DOHH2 (cell line): ENCODE data around the gene POM121L2.

Source experiments
- H3F3A ChIP-seq: fragments of 200-600 bp; sonication (generic), shearing (Covaris generic); 2 replicates; pipeline ENCODE4 v1.6.0; 2016; ENCODE audit warnings: antibody characterized with exemption, mild to moderate bottlenecking; ENCODE audit not compliant: control insufficient read depth, insufficient read depth
- H3K27ac ChIP-seq: fragments of 200-600 bp; sonication (generic); 2 replicates; pipeline ENCODE4 v1.5.1; 2014; ENCODE audit warnings: low read depth, mild to moderate bottlenecking, low read length, moderate library complexity
- H3K27me3 ChIP-seq: fragments of 200-600 bp; sonication (generic); 2 replicates; pipeline ENCODE4 v1.6.1; 2014; ENCODE audit warnings: mild to moderate bottlenecking, low read length, mixed read lengths; ENCODE audit not compliant: control insufficient read depth
- H3K36me3 ChIP-seq: fragments of 200-600 bp; sonication (generic); 2 replicates; pipeline ENCODE4 v1.6.1; 2014; ENCODE audit warnings: mild to moderate bottlenecking, low read length, moderate library complexity, mixed read lengths; ENCODE audit not compliant: control insufficient read depth
- H3K4me1 ChIP-seq: fragments of 200-600 bp; sonication (generic); 2 replicates; pipeline ENCODE4 v1.6.1; 2014; ENCODE audit warnings: mild to moderate bottlenecking, low read length, mixed read lengths; ENCODE audit not compliant: control insufficient read depth
- H3K4me2 ChIP-seq: fragments of 200-600 bp; sonication (generic); 2 replicates; pipeline ENCODE4 v1.6.0; 2014; ENCODE audit warnings: mild to moderate bottlenecking, low read length, moderate library complexity
- H3K4me3 ChIP-seq: fragments of 200-600 bp; sonication (generic); 2 replicates; pipeline ENCODE4 v1.5.1; 2014; ENCODE audit warnings: mild to moderate bottlenecking, low read length, mixed read lengths
- H3K79me2 ChIP-seq: fragments of 200-600 bp; sonication (generic); 2 replicates; pipeline ENCODE4 v1.6.1; 2014; ENCODE audit warnings: mild to moderate bottlenecking, low read length, mixed read lengths; ENCODE audit not compliant: control insufficient read depth
- H3K9me2 ChIP-seq: fragments of 200-600 bp; sonication (generic); replicated peaks from 2 replicates; pipeline ENCODE4 v1.6.1; 2014; ENCODE audit warnings: mild to moderate bottlenecking, low read length, mixed read lengths; ENCODE audit not compliant: control insufficient read depth
- H3K9me3 ChIP-seq: fragments of 200-600 bp; sonication (generic); 2 replicates; pipeline ENCODE4 v1.6.1; 2014; ENCODE audit warnings: antibody characterized with exemption, low read length, mixed read lengths; ENCODE audit not compliant: control insufficient read depth, insufficient read depth
- H4K20me1 ChIP-seq: fragments of 200-600 bp; sonication (generic); 2 replicates; pipeline ENCODE4 v1.6.0; 2014; ENCODE audit warnings: low read depth, mild to moderate bottlenecking, antibody characterized with exemption, low read length, moderate library complexity; ENCODE audit not compliant: control insufficient read depth, insufficient read depth
- CTCF ChIP-seq: fragments of 200-600 bp; sonication (generic); IDR thresholded peaks from one replicate; pipeline ENCODE4 v1.5.1; 2014; ENCODE audit warnings: antibody characterized with exemption, mild to moderate bottlenecking, low read depth, low read length; ENCODE audit not compliant: poor library complexity, severe bottlenecking
- EZH2phosphoT487 ChIP-seq: fragments of 200-600 bp; sonication (generic); IDR thresholded peaks from 2 replicates; pipeline ENCODE4 v1.6.1; 2017; ENCODE audit warnings: borderline replicate concordance, mild to moderate bottlenecking, antibody characterized with exemption, low read length, moderate library complexity, mixed read lengths

The POM121L2 gene

GRCh38 chr6:27296106-27296783 is 15.8 kb downstream of the POM121L2 start:
- Histone ChIP-seq H3K79me2 (no peaks in the 10 kb centered on the region), H3K9me2 (no peaks in the 10 kb centered on the region), H3K4me1 (no peaks in the 10 kb centered on the region), H3K4me3 (no peak overlapping the region), H3K27ac (no peak overlapping the region), H3K27me3 (peaks cover 32% of the 10 kb centered on the region), H3K9me3 (no peaks in the 10 kb centered on the region), H4K20me1 (no peaks in the 10 kb centered on the region), H3F3A (no peaks in the 10 kb centered on the region), H3K4me2 (no peak overlapping the region), H3K36me3 (no peaks in the 10 kb centered on the region)
- TF ChIP-seq EZH2phosphoT487 (no peak), CTCF (no peak)

GRCh38 chr6:27295301-27296079 is 16.6 kb downstream of the POM121L2 start:
- H3F3A ChIP-seq = no peaks in the 10 kb centered on the region
- H3K4me3 ChIP-seq = no peak overlapping the region
- no peaks in the 10 kb centered on the region for H3K4me1 ChIP-seq
- no peaks in the 10 kb centered on the region for H3K9me3 ChIP-seq
- no peaks in the 10 kb centered on the region for H3K79me2 ChIP-seq
- TF ChIP-seq EZH2phosphoT487 (no peak), CTCF (no peak)
- H3K27ac ChIP-seq = no peak overlapping the region
- H3K36me3 ChIP-seq = no peaks in the 10 kb centered on the region
- H3K9me2 ChIP-seq = no peaks in the 10 kb centered on the region
- H3K4me2 ChIP-seq = no peak overlapping the region
- no peaks in the 10 kb centered on the region for H4K20me1 ChIP-seq
- H3K27me3 ChIP-seq = peaks cover 32% of the 10 kb centered on the region

GRCh38 chr6:27294409-27294808 is 17.7 kb downstream of the POM121L2 start:
- H3K4me3 ChIP-seq = no peak overlapping the region
- H3K9me3 ChIP-seq = no peaks in the 10 kb centered on the region
- H3K4me2 ChIP-seq = no peak overlapping the region
- H3K79me2 ChIP-seq = no peaks in the 10 kb centered on the region
- TF ChIP-seq EZH2phosphoT487 (no peak), CTCF (no peak)
- H3K9me2 ChIP-seq = no peaks in the 10 kb centered on the region
- no peaks in the 10 kb centered on the region for H4K20me1 ChIP-seq
- H3K4me1 ChIP-seq = no peaks in the 10 kb centered on the region
- no peak overlapping the region for H3K27ac ChIP-seq
- no peaks in the 10 kb centered on the region for H3K36me3 ChIP-seq
- H3K27me3 ChIP-seq = peaks cover 41% of the 10 kb centered on the region
- H3F3A ChIP-seq = no peaks in the 10 kb centered on the region
